ENCODE measurements around the gene TPMT. TPM values are rescaled to one million over a fixed set of nuclear protein-coding genes. Genes with fewer than 3 reads are reported as not detected.

Gene TPMT
- total and polyA plus RNA-seq, 2 of the 13 experiments (the other 11 are each of a cell fraction or from before 2014, with no cell fraction given): 11.1 to 22.8 TPM

GRCh38 chr6:18122128-18123093, 32.5 kb downstream of the TPMT start, which contains the start of gene NHLRC1 (continued):
- TF ChIP-seq SETDB1 (CRISPR knock-in tag; IDR thresholded peaks at IDR 0.05; ENCODE audit: borderline replicate concordance) (no peak), ZNF552 (CRISPR knock-in tag; IDR thresholded peaks at IDR 0.05; ENCODE audit: borderline replicate concordance) (peak; percentile 99), HDAC6 (IDR thresholded peaks at IDR 0.05; ENCODE audit: low read depth, low read length) (no peak), FOXA3 (CRISPR knock-in tag; IDR thresholded peaks at IDR 0.05) (peak; percentile 90), NFIB (CRISPR knock-in tag; IDR thresholded peaks at IDR 0.05; ENCODE audit: borderline replicate concordance) (no peak), HIVEP1 (CRISPR knock-in tag; IDR thresholded peaks at IDR 0.05) (peak; percentile 96), ZNF775 (CRISPR knock-in tag; IDR thresholded peaks at IDR 0.05; ENCODE audit: borderline replicate concordance) (0 out of 2 replicates have a peak, but pooled peaks have one; percentile 61), ZBED4 (CRISPR knock-in tag; IDR thresholded peaks at IDR 0.05; ENCODE audit: borderline replicate concordance) (peak; percentile 74; the same call in 1 of the 2 replicates), ZNF768 (CRISPR knock-in tag; IDR thresholded peaks at IDR 0.05) (peak; percentile 86), CEBPB (IDR thresholded peaks at IDR 0.05; ENCODE audit: borderline replicate concordance, low read depth, low read length) (no peak), ZNF780A (CRISPR knock-in tag; IDR thresholded peaks at IDR 0.05) (0 out of 2 replicates have a peak, but pooled peaks have one; percentile 62), SOX6 (IDR thresholded peaks at IDR 0.05) (no peak), SOX6 (CRISPR knock-in tag; IDR thresholded peaks at IDR 0.05) (peak; percentile 93), U2AF2 (IDR thresholded peaks at IDR 0.05; ENCODE audit: low read depth, low read length) (no peak), CREB3 (CRISPR knock-in tag; IDR thresholded peaks at IDR 0.05) (no peak), MYC (CRISPR knock-in tag; IDR thresholded peaks at IDR 0.05; ENCODE audit: borderline replicate concordance) (peak; percentile 94), ZSCAN9 (CRISPR knock-in tag; IDR thresholded peaks at IDR 0.05; ENCODE audit: borderline replicate concordance) (peak; percentile 98), TP53 (CRISPR knock-in tag; conservative IDR thresholded peaks at IDR 0.05) (no peak), ZNF280D (CRISPR knock-in tag; IDR thresholded peaks at IDR 0.05) (peak; percentile 97), HDAC1 (CRISPR knock-in tag; IDR thresholded peaks at IDR 0.05) (peak; percentile 97), ZNF580 (CRISPR knock-in tag; IDR thresholded peaks at IDR 0.05; ENCODE audit: borderline replicate concordance, low read depth) (peak; percentile 100)

All from HepG2 (cell line).